ENCODE measurements around the gene PPM1B.

GRCh38 chr2:44226753-44227152, 58.1 kb downstream of the PPM1B start:
- no peak for TF ChIP-seq GATA2 (IDR thresholded peaks at IDR 0.05; ENCODE audit: low read depth, low read length)
- no peak for TF ChIP-seq GATA3 (IDR thresholded peaks at IDR 0.05; ENCODE audit: low read depth, low read length)

Measured in SH-SY5Y (cell line).